Mucosa of descending colon (tissue), 3 donors: ENCODE results near the gene RPL26. TPM values are rescaled to one million over a fixed set of nuclear protein-coding genes. Genes with fewer than 3 reads are reported as not detected.
A peak's percentile ranks its signal among the peaks of the same experiment; 100 is the strongest.

ENCODE experiments used
- ATAC-seq: fragments of 200-7000 bp; cut with Tn5 transposase; one replicate; pipeline ENCODE4 v1.9.1; 2020; ENCODE audit warnings: mild to moderate bottlenecking, moderate library complexity
- DNase-seq, 3 donors: peaks; one replicate each; pipeline ENCODE4 v3.0.0-alpha.2; 2020
- H3K36me3 ChIP-seq: fragments of 200-600 bp; one replicate; pipeline ENCODE4 v1.8.0; 2021; ENCODE audit warnings: low read depth, mild to moderate bottlenecking
- H3K4me1 ChIP-seq: fragments of 200-600 bp; one replicate; pipeline ENCODE4 v1.8.0; 2021; ENCODE audit warnings: low read depth, mild to moderate bottlenecking
- H3K4me3 ChIP-seq: fragments of 200-600 bp; one replicate; pipeline ENCODE4 v1.8.0; 2021; ENCODE audit warnings: mild to moderate bottlenecking
- H3K9me3 ChIP-seq: fragments of 200-600 bp; one replicate; pipeline ENCODE4 v1.8.0; 2021; ENCODE audit warnings: mild to moderate bottlenecking
- intact Hi-C, 2 donors: fragments of 100-400 bp; cut with DNase I in 1 of 2; cut with micrococcal nuclease in 1 of 2; formaldehyde crosslinking; loops; one replicate each; pipeline versions ENCODE4 v1.11.0 to v1.11.1; 2022; cut with DNase I, micrococcal nuclease
- long read RNA-seq, 2 donors: library from polyadenylated mRNA; unstranded; transcript quantifications; one replicate each; pipeline ENCODE4 v2.0.0, GENCODE V29; 2019 to 2021
- total RNA-seq, 3 donors: library from RNA; stranded (reverse); fragmentation: NEBNext Ultra II Directional in 2 of 3; extraction: Animal tissue kit (Norgen Biotek cat#: 25700) in 2 of 3; gene quantifications; one replicate each; pipeline versions ENCODE4 v1.2.1 to v1.2.4, GENCODE V29; 2021 to 2023
- TF ChIP-seq, protein P1 (sequence below): fragments of 200-600 bp; IDR thresholded peaks from one replicate; pipeline ENCODE4 v1.8.0; 2022; ENCODE audit warnings: antibody characterized with exemption, mild to moderate bottlenecking
- donor health status: DM: no; HTN: no; CAD: no; lungs with moderate emphysema.
- donor health status: DM: no; HTN: no; CAD: no.
- donor health status: DM: no; HTN: yes; CAD: no.

The RPL26 gene
- total RNA-seq: 1,000 to 10,000 TPM; 1,217 to 1,361 (median 1,229) TPM
- long read RNA-seq, donor 1, transcript RPL26-202 (2 exons, 456 nt): minor isoform, 5 of 403 reads
- long read RNA-seq, donor 1, transcript RPL26-214 (4 exons, 528 nt): major isoform, 384 of 403 reads
- long read RNA-seq, donor 1, transcript RPL26-209 (4 exons, 870 nt): minor isoform, 5 of 403 reads
- long read RNA-seq, donor 1, partial matches to known transcripts: 5 of 403 reads
- long read RNA-seq, donor 1, other reads (novel, unspliced or antisense): 2 of 403 reads
- long read RNA-seq, donor 2, transcript RPL26-214 (4 exons, 528 nt): major isoform, 687 of 791 reads
- long read RNA-seq, donor 2, partial matches to known transcripts: 46 of 791 reads
- long read RNA-seq, donor 2, other reads (novel, unspliced or antisense): 51 of 791 reads

DNA sequence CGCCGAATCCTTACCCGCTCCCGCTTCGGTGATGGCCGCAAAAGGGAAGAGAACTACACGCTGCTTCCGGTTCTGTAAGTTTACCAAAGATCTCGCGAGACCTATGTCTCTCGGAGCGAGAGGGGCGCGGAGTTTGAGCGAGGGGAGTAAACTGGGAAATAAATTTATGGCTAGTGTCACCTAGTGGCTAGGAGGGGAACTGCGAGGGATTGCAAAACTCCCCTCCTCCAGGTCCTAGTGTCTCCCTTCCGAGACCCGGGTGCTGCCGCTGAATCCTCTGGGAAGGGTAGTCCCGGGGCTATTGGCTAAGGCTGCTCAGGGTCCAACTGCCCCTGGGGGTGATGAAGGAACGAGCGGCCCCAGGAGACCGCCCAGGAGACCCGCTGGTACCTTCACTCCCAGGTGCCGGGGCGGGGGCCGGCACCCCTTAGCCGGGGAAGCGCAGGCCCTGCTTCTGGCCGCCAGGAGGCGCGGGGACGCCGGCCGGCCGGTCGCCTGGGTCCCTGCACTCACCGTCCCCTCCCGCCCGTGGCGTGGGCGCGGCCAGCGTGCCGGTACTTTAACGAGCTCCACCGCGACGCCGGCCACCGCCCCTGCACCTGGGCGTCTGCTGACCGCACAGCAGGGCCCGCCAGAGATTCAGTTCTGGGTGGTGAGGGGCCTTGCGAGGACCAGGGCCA, at the start of gene RPL26:
RPL26 (minus strand) TSS at position 51 of the 680 bp plus-strand sequence. CDS start 883 bp downstream, outside the sequence.
- peak within 1 kb of the TSS; percentile 74 for H3K4me3 ChIP-seq
- peaks cover 8% of the 10 kb centered on the region for H3K36me3 ChIP-seq
- H3K9me3 ChIP-seq: no peaks in the 10 kb centered on the region
- TF ChIP-seq, protein P1, sequence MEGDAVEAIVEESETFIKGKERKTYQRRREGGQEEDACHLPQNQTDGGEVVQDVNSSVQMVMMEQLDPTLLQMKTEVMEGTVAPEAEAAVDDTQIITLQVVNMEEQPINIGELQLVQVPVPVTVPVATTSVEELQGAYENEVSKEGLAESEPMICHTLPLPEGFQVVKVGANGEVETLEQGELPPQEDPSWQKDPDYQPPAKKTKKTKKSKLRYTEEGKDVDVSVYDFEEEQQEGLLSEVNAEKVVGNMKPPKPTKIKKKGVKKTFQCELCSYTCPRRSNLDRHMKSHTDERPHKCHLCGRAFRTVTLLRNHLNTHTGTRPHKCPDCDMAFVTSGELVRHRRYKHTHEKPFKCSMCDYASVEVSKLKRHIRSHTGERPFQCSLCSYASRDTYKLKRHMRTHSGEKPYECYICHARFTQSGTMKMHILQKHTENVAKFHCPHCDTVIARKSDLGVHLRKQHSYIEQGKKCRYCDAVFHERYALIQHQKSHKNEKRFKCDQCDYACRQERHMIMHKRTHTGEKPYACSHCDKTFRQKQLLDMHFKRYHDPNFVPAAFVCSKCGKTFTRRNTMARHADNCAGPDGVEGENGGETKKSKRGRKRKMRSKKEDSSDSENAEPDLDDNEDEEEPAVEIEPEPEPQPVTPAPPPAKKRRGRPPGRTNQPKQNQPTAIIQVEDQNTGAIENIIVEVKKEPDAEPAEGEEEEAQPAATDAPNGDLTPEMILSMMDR: peak; percentile 99
- intact Hi-C loops: no loop called here
- peaks cover 37% of the 10 kb centered on the region for H3K4me1 ChIP-seq
- DNase-seq (peak; percentile 96 to 99 (median 96)), ATAC-seq (peak; percentile 96)

DNA sequence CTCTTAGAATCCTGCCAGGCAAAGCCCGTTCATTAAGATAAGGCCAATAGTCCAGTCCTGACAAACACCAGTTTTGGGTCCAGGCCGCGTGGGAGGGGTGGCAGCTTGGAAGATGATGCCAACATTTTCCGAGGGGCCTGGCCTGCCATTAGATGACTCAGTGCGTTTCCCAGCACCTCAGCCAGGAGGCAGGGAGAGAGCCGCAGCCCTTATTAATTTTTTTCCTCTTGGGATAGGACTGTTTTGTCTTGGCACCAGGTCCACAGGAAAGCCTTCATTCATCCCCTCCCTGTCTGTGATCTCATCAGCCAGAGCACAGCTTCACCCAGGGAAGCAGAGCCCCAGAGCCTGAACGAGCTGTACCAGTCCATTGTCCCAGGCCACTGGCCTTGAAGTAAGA, 48.0 kb upstream of the RPL26 start:
- intact Hi-C loops: no loop called here
- no peaks in the 10 kb centered on the region for H3K36me3 ChIP-seq
- DNase-seq: no peak
- H3K4me3 ChIP-seq: no peak overlapping the region
- ATAC-seq: no peak
- peaks cover 2% of the 10 kb centered on the region for H3K4me1 ChIP-seq
- TF ChIP-seq, protein P1: no peak
- H3K9me3 ChIP-seq: no peaks in the 10 kb centered on the region

DNA sequence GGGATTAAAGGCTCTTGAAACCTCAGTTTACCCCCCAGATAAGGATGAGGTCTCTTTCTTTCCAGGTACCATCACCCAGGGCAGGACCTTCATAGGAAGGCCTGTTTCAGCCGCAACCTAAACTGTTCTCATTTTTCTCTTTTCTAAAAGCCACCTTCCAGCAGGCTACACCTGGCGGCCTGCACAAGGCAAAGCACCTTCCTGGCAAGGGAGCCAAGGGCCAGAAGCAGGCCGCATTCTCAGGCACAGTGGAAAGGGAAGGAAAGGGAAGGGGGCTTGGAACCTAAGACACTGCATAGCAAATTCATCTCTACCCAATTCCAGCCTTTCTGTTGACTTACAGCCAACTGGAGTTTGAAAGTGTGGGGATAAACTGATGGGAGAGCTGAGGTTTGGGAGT, 43.8 kb upstream of the RPL26 start:
- no peaks in the 10 kb centered on the region for H3K9me3 ChIP-seq
- no peak for DNase-seq
- no peak overlapping the region for H3K4me3 ChIP-seq
- H3K36me3 ChIP-seq: no peaks in the 10 kb centered on the region
- peaks cover 2% of the 10 kb centered on the region for H3K4me1 ChIP-seq
- intact Hi-C loops: no loop called here
- TF ChIP-seq, protein P1: no peak
- ATAC-seq: no peak

DNA sequence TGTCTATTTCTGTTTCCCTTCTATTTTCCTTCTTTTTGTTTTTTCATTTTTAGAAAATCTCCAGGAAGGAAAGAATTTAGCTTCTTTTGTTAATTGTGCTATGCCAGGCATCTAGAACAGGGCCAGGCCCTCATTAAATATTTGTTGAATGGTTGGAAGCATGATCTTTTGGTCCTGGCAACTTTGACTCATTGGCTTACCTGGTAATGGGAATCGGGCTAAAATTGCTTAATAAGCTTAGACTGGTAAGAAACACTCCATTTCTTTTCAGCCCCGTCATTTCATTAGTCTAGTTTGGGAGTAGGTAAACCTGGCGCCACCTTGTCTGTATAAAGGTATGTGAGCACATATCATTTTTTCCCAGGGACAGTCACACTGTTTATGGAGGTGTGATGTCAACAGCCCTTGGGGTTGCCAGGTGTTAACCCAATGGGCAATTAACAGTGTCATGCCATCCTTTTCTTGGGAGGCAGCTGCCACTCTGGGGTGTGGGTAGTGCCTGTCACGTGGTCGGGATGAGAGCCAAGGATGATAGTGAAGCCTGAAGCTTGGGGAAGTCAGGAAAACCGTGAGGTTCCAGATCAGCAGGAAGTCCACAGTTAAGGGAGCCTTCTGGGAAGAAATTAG, 43.2 kb upstream of the RPL26 start:
- no peaks in the 10 kb centered on the region for H3K36me3 ChIP-seq
- intact Hi-C loops: no loop called here
- TF ChIP-seq, protein P1: no peak
- H3K4me1 ChIP-seq: peaks cover 2% of the 10 kb centered on the region
- ATAC-seq (peak; percentile 96), DNase-seq (peak in 2 of 3 donors; percentile 66 to 83)
- no peak overlapping the region for H3K4me3 ChIP-seq
- H3K9me3 ChIP-seq: no peaks in the 10 kb centered on the region

DNA sequence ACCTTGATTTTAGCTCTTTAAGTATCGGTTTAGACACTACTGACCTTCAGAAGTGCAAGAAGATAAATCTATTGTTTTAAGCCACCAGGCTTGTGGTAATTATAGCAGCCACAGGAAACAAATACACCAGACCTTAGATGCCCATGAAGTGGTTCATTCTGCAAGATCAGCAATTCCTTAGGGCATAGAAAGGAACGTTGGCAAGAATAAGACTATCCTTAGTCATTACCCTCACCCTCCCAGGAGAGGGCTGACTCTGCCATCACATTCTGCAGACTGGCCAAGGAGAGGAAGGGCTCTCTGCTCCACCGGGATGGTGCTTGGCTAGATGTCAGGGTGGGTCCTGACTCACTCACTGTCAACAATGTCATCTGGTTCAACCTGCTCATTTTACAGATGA, 38.6 kb upstream of the RPL26 start:
- ATAC-seq (no peak), DNase-seq (no peak)
- Histone ChIP-seq H3K4me3 (no peak overlapping the region), H3K9me3 (no peaks in the 10 kb centered on the region), H3K4me1 (peaks cover 9% of the 10 kb centered on the region), H3K36me3 (no peaks in the 10 kb centered on the region)
- intact Hi-C loops: no loop called here
- TF ChIP-seq, protein P1: no peak
